Activated CD8-positive, alpha-beta memory T cell treated with anti-CD3 and anti-CD28 coated beads, Interleukin-2, amount 50 U/mL, for 48 hours (primary cell): Measurements from ENCODE around the gene OR11G2.
"Not testable (repeated sequence)": the region's sequence is repeated elsewhere in the genome, so short reads cannot be mapped to it uniquely, and the experiment has no call there.

ENCODE experiments used
- DNase-seq: peaks from one replicate; pipeline ENCODE4 v3.0.0-alpha.2; 2020

Gene OR11G2

GRCh38 chr14:20228681-20229080 is 38.0 kb downstream of the OR11G2 start, which contains the start of gene OR11H7:
OR11H7 (plus strand) TSS chr14:20228981.
- no peak for DNase-seq

- DNase-seq, result not testable (repeated sequence)
Measured at GRCh38 chr14:20235415-20235814, 44.7 kb downstream of the OR11G2 start.

GRCh38 chr14:20247646-20248246 is 57.0 kb downstream of the OR11G2 start:
- DNase-seq, result no peak
